K562 (cell line): ENCODE data around the gene SETD1B. TPM values are rescaled to one million over a fixed set of nuclear protein-coding genes. Genes with fewer than 3 reads are reported as not detected.

Source experiments
- ARID2 ChIP-seq: fragments of 450-650 bp; IDR thresholded peaks from 2 replicates; pipeline ENCODE4 v1.6.1; 2017; ENCODE audit warnings: antibody characterized with exemption, mild to moderate bottlenecking
- CBFB ChIP-seq: sonication (generic); formaldehyde crosslinking; IDR thresholded peaks from 2 replicates; pipeline ENCODE4 v1.4.0; 2020; ENCODE audit warnings: mild to moderate bottlenecking, missing genetic modification reagents
- ETS1 ChIP-seq: conservative IDR thresholded peaks from 2 replicates; pipeline ENCODE4 v1.6.1; 2011; ENCODE audit warnings: low read depth, mild to moderate bottlenecking, low read length; ENCODE audit not compliant: control insufficient read depth
- FOXM1 ChIP-seq, 2 experiments: fragments of 450-650 bp in 1 of 2; sonication (generic) in 1 of 2; formaldehyde crosslinking in 1 of 2; IDR thresholded peaks; 2 replicates each; pipeline versions ENCODE4 v1.6.1 to v1.9.0; 2017 to 2022; ENCODE audit warnings: low read depth in 2 of 2, mild to moderate bottlenecking in 2 of 2, missing genetic modification reagents in 1 of 2, moderate library complexity in 1 of 2
- IRF2 ChIP-seq: sonication (generic); formaldehyde crosslinking; IDR thresholded peaks from 2 replicates; pipeline ENCODE4 v1.8.1; 2022; ENCODE audit warnings: mild to moderate bottlenecking, missing genetic modification reagents
- JUND ChIP-seq, 2 experiments: IDR thresholded peaks; 2 replicates in 1 of 2; 3 replicates in 1 of 2; pipeline ENCODE4 v1.6.1; 2011; ENCODE audit warnings: borderline replicate concordance in 2 of 2, low read depth in 2 of 2, low read length in 2 of 2, improper control_type of control experiment in 1 of 2, missing biosample characterization in 1 of 2, missing genetic modification characterization in 1 of 2, missing genetic modification reagents in 1 of 2
- MAFF ChIP-seq: IDR thresholded peaks from 2 replicates; pipeline ENCODE4 v1.6.1; 2012; ENCODE audit warnings: low read length, improper control_type of control experiment
- MCM7 ChIP-seq, 2 experiments: fragments of 450-650 bp; IDR thresholded peaks; 2 replicates each; pipeline ENCODE4 v1.6.1; 2016 to 2018
- MTA3 ChIP-seq: fragments of 450-650 bp; formaldehyde crosslinking; IDR thresholded peaks from 2 replicates; pipeline ENCODE4 v1.6.1; 2017; ENCODE audit warnings: mild to moderate bottlenecking, borderline replicate concordance
- NR0B1 ChIP-seq: fragments of 450-650 bp; IDR thresholded peaks from one replicate; pipeline ENCODE4 v1.6.1; 2018; ENCODE audit warnings: mild to moderate bottlenecking, moderate library complexity; ENCODE audit not compliant: partially characterized antibody
- RFX1 ChIP-seq: fragments of 450-650 bp; IDR thresholded peaks from 2 replicates; pipeline ENCODE4 v1.6.1; 2016; ENCODE audit warnings: mild to moderate bottlenecking, moderate library complexity
- SPI1 ChIP-seq: IDR thresholded peaks from 2 replicates; pipeline ENCODE4 v1.6.1; 2011; ENCODE audit warnings: low read depth, low read length, control low read depth, borderline replicate concordance
- SRF ChIP-seq, 2 experiments: fragments of 250-450, 450-650 bp in 1 of 2; sonication (Bioruptor Pico) in 1 of 2; sonication (generic) in 1 of 2; formaldehyde crosslinking; IDR thresholded peaks; 2 replicates each; pipeline versions ENCODE4 v1.5.0 to v1.5.1; 2020 to 2022; ENCODE audit warnings: mild to moderate bottlenecking in 1 of 2, missing genetic modification reagents in 1 of 2
- TCF3 ChIP-seq: sonication (generic); formaldehyde crosslinking; IDR thresholded peaks from 2 replicates; pipeline ENCODE4 v1.4.0; 2020; ENCODE audit warnings: mild to moderate bottlenecking, missing genetic modification reagents
- TEAD4 ChIP-seq, 2 experiments: sonication (generic) in 1 of 2; formaldehyde crosslinking in 1 of 2; IDR thresholded peaks; 2 replicates each; pipeline versions ENCODE4 v1.6.1 to v1.8.0; 2012 to 2022; ENCODE audit warnings: borderline replicate concordance in 1 of 2, inconsistent platforms in 1 of 2, low read length in 1 of 2, mild to moderate bottlenecking in 1 of 2, missing genetic modification reagents in 1 of 2
- TRIM24 ChIP-seq, 2 experiments: fragments of 450-650 bp; IDR thresholded peaks; 2 replicates each; pipeline ENCODE4 v1.6.1; 2016
- ZBTB7A ChIP-seq: IDR thresholded peaks from 2 replicates; pipeline ENCODE4 v1.6.1; 2011; ENCODE audit warnings: low read depth, mild to moderate bottlenecking, low read length, moderate library complexity, borderline replicate concordance; ENCODE audit not compliant: control insufficient read depth
- ZFPM2 ChIP-seq: fragments of 250-450 bp; sonication (Bioruptor Pico); IDR thresholded peaks from 2 replicates; pipeline ENCODE4 v1.5.1; 2022; ENCODE audit warnings: mild to moderate bottlenecking
- ZNF263 ChIP-seq: sonication (generic); formaldehyde crosslinking; IDR thresholded peaks from 2 replicates; pipeline ENCODE4 v1.8.0; 2022; ENCODE audit warnings: mild to moderate bottlenecking, missing genetic modification reagents, borderline replicate concordance
- ZNF354B ChIP-seq: fragments of 250-450 bp; sonication (Bioruptor Pico); IDR thresholded peaks from 2 replicates; pipeline ENCODE4 v1.4.0; 2020
- ZNF830 ChIP-seq: fragments of 250-450 bp; sonication (Bioruptor Pico); IDR thresholded peaks from 2 replicates; pipeline ENCODE4 v1.5.0; 2021; ENCODE audit warnings: mild to moderate bottlenecking
- polyA plus RNA-seq, 8 experiments: library from polyadenylated mRNA; depleted of rRNA in 4 of 8; stranded (reverse) in 5 of 8; unstranded in 3 of 8; fragments of >200 nt; fragmentation: Nextera tagmentation in 2 of 8; fragmentation: Illumina TruSeq in 1 of 8; extraction: Ambion mirVana in 2 of 8; extraction: Trizol in 1 of 8; gene quantifications; 2 replicates each; pipeline versions ENCODE4 v1.2.1 to v1.2.3, GENCODE V29; 2011 to 2014; ENCODE audit warnings: inconsistent platforms in 1 of 8, missing spikeins in 1 of 8
- total RNA-seq, 7 experiments: library from RNA; depleted of rRNA in 6 of 7; stranded (reverse); fragments of >200 nt in 6 of 7; fragmentation: Illumina TruSeq in 2 of 7; extraction: Trizol in 2 of 7; gene quantifications; 2 replicates each; pipeline versions ENCODE4 v1.2.1 to v1.2.3, GENCODE V29; 2011 to 2021; ENCODE audit warnings: low replicate concordance in 1 of 7
- TF ChIP-seq, protein P1 (sequence below): fragments of 450-650 bp; formaldehyde crosslinking; IDR thresholded peaks from 2 replicates; pipeline ENCODE4 v1.4.0; 2022; ENCODE audit warnings: mild to moderate bottlenecking, moderate library complexity

Gene SETD1B
- total and polyA plus RNA-seq, 9 of the 15 experiments (the other 6 are each of a cell fraction or from before 2014, with no cell fraction given): 0.48 to 26.6 (median 2.3) TPM

DNA sequence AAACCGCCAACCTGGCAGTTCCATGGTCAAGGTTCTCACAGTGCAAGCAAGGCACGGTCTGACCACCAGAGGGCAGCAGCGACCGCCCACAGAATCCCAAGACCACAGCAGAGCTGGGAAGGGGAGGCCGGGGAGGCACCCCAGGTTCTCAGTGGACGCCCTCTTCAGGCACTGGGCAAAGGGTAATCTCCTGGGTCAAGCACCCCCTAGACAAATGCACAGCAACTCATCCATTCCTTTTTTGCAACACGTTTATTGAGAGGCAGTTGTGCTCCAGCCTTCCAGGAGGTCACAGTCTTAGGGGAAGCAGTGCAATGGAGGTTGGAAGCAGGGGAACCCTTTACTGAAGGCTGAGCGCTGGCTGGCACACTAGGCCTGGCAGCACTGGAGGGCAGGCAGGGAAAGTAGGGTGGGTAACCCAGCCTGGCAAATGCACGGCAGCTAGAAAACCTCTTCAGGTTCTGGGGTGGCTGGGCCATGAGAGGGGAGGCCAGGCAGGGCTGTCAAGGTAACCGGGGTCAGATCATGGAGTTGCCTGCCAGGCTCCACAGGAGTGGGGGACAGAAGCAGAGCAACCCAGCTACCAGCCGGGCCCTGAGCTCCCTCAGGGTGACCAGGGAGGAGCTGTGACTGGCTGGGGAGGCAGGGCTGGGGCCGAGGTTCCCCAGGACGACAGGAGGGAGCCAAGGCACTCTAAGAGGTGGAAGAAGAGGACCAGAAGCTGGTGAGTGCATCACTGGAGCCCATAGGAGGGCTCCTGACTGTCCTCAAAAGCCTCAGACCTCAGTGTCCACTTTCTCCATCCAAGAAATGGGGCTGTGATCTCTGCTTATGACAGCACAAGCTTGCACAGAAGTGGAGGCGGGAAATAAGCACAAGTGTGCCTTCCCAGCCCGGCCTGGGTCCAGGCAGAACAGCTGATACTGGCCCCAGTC is 8.5 kb upstream of the SETD1B start (continued):
- TF ChIP-seq IRF2 (CRISPR knock-in tag): no peak
- TF ChIP-seq TEAD4 (IDR thresholded peaks at IDR 0.05; ENCODE audit: low read length): peak; percentile 33; the same call in 1 of the 2 replicates
- TF ChIP-seq TEAD4 (CRISPR knock-in tag; IDR thresholded peaks at IDR 0.05; ENCODE audit: borderline replicate concordance): no peak
- TF ChIP-seq ZFPM2: no peak
- 0 out of 2 replicates have a peak, but pooled peaks have one; percentile 51 for TF ChIP-seq JUND (IDR thresholded peaks at IDR 0.05; ENCODE audit: borderline replicate concordance, low read depth, low read length)
- TF ChIP-seq JUND (tag; IDR thresholded peaks at IDR 0.05; ENCODE audit: borderline replicate concordance, low read depth, low read length): no peak; the same call in 2 of the 3 replicates
- peak; percentile 72; the same call in 1 of the 2 replicates for TF ChIP-seq ARID2
- TF ChIP-seq RFX1: no peak
- TF ChIP-seq ZNF830 (CRISPR knock-in tag): no peak
- no peak for TF ChIP-seq CBFB (CRISPR knock-in tag)
- no peak for TF ChIP-seq ZNF354B (CRISPR knock-in tag)
- no peak for TF ChIP-seq NR0B1
- TF ChIP-seq MAFF: peak; percentile 31
- no peak for TF ChIP-seq ETS1
- no peak for TF ChIP-seq MCM7 (IDR thresholded peaks at IDR 0.05)
- peak; percentile 50; the same call in 1 of the 2 replicates for TF ChIP-seq ZBTB7A
- no peak for TF ChIP-seq SPI1
- TF ChIP-seq FOXM1 (IDR thresholded peaks at IDR 0.05; ENCODE audit: low read depth): no peak
- 0 out of 2 replicates have a peak, but pooled peaks have one; percentile 48 for TF ChIP-seq FOXM1 (CRISPR knock-in tag; IDR thresholded peaks at IDR 0.05; ENCODE audit: low read depth)
- TF ChIP-seq TCF3 (CRISPR knock-in tag): no peak; the same call in 1 of the 2 replicates
- TF ChIP-seq SRF (CRISPR knock-in tag; IDR thresholded peaks at IDR 0.05): 0 out of 4 replicates have a peak, but pooled peaks of 1 of the 2 experiments have one; percentile 42
- TF ChIP-seq, protein P1, sequence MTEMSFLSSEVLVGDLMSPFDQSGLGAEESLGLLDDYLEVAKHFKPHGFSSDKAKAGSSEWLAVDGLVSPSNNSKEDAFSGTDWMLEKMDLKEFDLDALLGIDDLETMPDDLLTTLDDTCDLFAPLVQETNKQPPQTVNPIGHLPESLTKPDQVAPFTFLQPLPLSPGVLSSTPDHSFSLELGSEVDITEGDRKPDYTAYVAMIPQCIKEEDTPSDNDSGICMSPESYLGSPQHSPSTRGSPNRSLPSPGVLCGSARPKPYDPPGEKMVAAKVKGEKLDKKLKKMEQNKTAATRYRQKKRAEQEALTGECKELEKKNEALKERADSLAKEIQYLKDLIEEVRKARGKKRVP (CRISPR knock-in tag): no peak
- TF ChIP-seq TRIM24 (IDR thresholded peaks at IDR 0.05): no peak
- peak; percentile 22; the same call in 1 of the 2 replicates for TF ChIP-seq MTA3
- peak; percentile 43 for TF ChIP-seq ZNF263 (CRISPR knock-in tag)
